Nephron progenitor cell (in vitro differentiated cells): ENCODE results near the gene CCDC160.
"Not testable (repeated sequence)": the region's sequence is repeated elsewhere in the genome, so short reads cannot be mapped to it uniquely, and the experiment has no call there.

Source experiments
- DNase-seq: peaks from one replicate; pipeline ENCODE4 v3.0.0; 2021
- H3K27ac Mint-ChIP-seq: 2 replicates; pipeline ENCODE4 v1.8.0; 2021; ENCODE audit warnings: mild to moderate bottlenecking, moderate library complexity, mixed read lengths
- H3K27me3 Mint-ChIP-seq: 2 replicates; pipeline ENCODE4 v1.8.0; 2021; ENCODE audit warnings: mild to moderate bottlenecking, low read depth, mixed read lengths; ENCODE audit not compliant: poor library complexity
- H3K36me3 Mint-ChIP-seq: 2 replicates; pipeline ENCODE4 v1.8.0; 2021; ENCODE audit warnings: low read depth, mixed read lengths
- H3K4me1 Mint-ChIP-seq: 2 replicates; pipeline ENCODE4 v1.8.0; 2021; ENCODE audit warnings: mixed read lengths
- H3K4me3 Mint-ChIP-seq: 2 replicates; pipeline ENCODE4 v1.8.0; 2021; ENCODE audit warnings: mild to moderate bottlenecking, moderate library complexity, mixed read lengths
- H3K9me3 Mint-ChIP-seq: 2 replicates; pipeline ENCODE4 v1.8.0; 2021; ENCODE audit warnings: mild to moderate bottlenecking, moderate library complexity, mixed read lengths
- CTCF ChIP-seq: fragments of 200-600 bp; sonication (generic); IDR thresholded peaks from 2 replicates; pipeline ENCODE4 v1.5.0; 2021; ENCODE audit warnings: antibody characterized with exemption

The CCDC160 gene

GRCh38 chrX:134255555-134255954, 18.6 kb downstream of the CCDC160 start:
- Mint-ChIP-seq H3K4me1 (peaks cover 5% of the 10 kb centered on the region), H3K27ac (no peak overlapping the region), H3K27me3 (peaks cover 3% of the 10 kb centered on the region), H3K9me3 (peaks cover 7% of the 10 kb centered on the region), H3K4me3 (no peak overlapping the region), H3K36me3 (no peaks in the 10 kb centered on the region)
- no peak for DNase-seq
- TF ChIP-seq CTCF, result no peak

DNA sequence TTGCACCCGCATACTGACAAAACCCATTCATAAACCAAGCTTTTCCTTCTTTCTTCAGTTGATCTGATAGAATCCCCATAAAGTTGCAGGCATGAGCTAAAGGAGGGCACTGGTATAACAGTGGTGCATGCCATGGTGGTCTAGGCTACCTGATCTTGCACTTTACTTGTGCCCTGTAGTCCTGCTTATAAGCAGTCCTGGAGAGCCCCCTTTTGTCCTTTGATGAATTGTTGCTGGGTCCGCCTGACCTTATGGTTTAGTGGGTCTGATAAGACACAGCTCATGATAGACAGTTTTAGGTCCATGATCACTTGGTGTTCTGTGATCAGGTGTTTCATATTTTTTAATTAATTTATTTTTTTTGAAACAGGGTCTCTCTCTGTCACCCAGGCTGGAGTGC, 19.7 kb downstream of the CCDC160 start:
- Mint-ChIP-seq H3K9me3 (peaks cover 7% of the 10 kb centered on the region), H3K4me1 (peaks cover 5% of the 10 kb centered on the region), H3K27ac (no peak overlapping the region), H3K4me3 (no peak overlapping the region), H3K27me3 (peaks cover 3% of the 10 kb centered on the region), H3K36me3 (no peaks in the 10 kb centered on the region)
- TF ChIP-seq CTCF, result no peak
- DNase-seq, result no peak

- no peak overlapping the region for H3K4me3 Mint-ChIP-seq
- H3K27me3 Mint-ChIP-seq, result peaks cover under 1% of the 10 kb centered on the region
- TF ChIP-seq CTCF, result no peak
- DNase-seq, result no peak
- H3K4me1 Mint-ChIP-seq, result peaks cover 5% of the 10 kb centered on the region
- H3K27ac Mint-ChIP-seq, result no peak overlapping the region
- H3K9me3 Mint-ChIP-seq, result peaks cover 3% of the 10 kb centered on the region
- no peaks in the 10 kb centered on the region for H3K36me3 Mint-ChIP-seq
Measured at GRCh38 chrX:134258202-134258601, 21.2 kb downstream of the CCDC160 start.

DNA sequence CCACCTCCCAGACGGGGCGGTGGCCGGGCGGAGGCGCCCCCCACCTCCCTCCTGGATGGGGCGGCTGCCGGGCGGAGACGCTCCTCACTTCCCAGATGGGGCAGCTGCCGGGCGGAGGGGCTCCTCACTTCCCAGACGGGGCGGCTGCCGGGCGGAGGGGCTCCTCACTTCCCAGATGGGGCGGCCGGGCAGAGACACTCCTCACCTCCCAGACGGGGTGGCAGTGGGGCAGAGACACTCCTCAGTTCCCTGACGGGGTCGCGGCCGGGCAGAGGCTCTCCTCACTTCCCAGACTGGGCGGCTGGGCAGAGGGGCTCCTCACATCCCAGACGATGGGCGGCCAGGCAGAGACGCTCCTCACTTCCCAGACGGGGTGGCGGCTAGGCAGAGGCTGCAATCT, 49.0 kb downstream of the CCDC160 start:
- H3K4me1 Mint-ChIP-seq, H3K27me3 Mint-ChIP-seq, H3K4me3 Mint-ChIP-seq, DNase-seq, H3K27ac Mint-ChIP-seq, H3K36me3 Mint-ChIP-seq: not testable (repeated sequence)
- H3K9me3 Mint-ChIP-seq, result peaks cover 46% of the 10 kb centered on the region

DNA sequence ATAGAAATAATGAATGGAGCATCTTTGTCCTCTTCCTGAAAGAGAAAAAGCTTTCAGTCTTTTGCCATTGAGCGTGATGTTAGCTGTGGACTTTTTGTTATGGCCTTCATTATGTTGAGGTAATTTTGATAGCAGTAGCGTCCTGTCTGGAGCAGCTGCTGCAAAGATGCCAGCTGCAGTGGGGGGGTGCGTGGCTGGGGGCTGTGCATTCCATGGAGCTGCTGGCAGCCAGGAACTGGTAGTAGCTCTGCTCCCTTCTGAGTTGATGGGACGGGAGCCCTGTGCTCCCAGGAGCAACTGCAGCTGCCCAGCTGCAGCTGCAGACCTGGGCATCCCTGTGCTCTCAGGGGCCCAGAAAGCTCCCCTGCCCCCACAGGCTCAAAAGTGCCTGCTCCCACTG, 50.4 kb downstream of the CCDC160 start:
- no peaks in the 10 kb centered on the region for H3K36me3 Mint-ChIP-seq
- peaks cover 50% of the 10 kb centered on the region for H3K9me3 Mint-ChIP-seq
- no peak overlapping the region for H3K27ac Mint-ChIP-seq
- no peak overlapping the region for H3K4me3 Mint-ChIP-seq
- TF ChIP-seq CTCF, result no peak
- H3K27me3 Mint-ChIP-seq, result peaks cover 3% of the 10 kb centered on the region
- no peaks in the 10 kb centered on the region for H3K4me1 Mint-ChIP-seq
- DNase-seq, result no peak

DNA sequence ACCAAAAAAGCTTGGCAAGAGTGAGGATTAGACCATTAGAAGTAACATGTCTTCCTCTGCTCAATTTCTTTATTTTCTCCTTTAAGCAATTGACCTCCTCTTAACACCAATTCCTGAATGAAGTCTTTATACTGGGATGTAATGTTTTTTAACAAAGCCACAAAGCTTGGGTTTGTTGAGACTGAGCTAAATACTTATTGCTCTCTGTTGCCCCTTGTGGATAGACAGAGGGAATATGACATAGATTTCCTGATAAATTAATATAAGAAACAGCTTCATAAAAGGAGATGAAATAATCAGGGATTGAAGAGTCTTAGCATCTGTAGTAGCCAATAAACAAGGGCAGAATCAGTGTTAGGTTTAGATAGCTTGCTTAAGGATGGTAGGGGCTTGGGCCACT, 57.6 kb downstream of the CCDC160 start:
- Mint-ChIP-seq H3K9me3 (peaks cover 35% of the 10 kb centered on the region), H3K27ac (no peak overlapping the region), H3K4me3 (no peak overlapping the region), H3K36me3 (no peaks in the 10 kb centered on the region), H3K27me3 (no peaks in the 10 kb centered on the region), H3K4me1 (peaks cover 5% of the 10 kb centered on the region)
- no peak for DNase-seq
- peak; percentile 13 for TF ChIP-seq CTCF
